H1 (cell line): ENCODE data around the gene C1QTNF7. TPM values are rescaled to one million over a fixed set of nuclear protein-coding genes. Genes with fewer than 3 reads are reported as not detected.

ENCODE experiments used
- ASH2L ChIP-seq: fragments of 200-600, 300-600 bp; sonication (generic); IDR thresholded peaks from one replicate; pipeline ENCODE4 v1.7.1; 2017; ENCODE audit warnings: low read length
- HDAC6 ChIP-seq: IDR thresholded peaks from one replicate; pipeline ENCODE4 v1.7.1; 2012; ENCODE audit warnings: low read depth, mild to moderate bottlenecking, inconsistent platforms, low read length, moderate library complexity
- KDM4A ChIP-seq: IDR thresholded peaks from one replicate; pipeline ENCODE4 v1.7.1; 2012; ENCODE audit warnings: low read depth, mild to moderate bottlenecking, moderate library complexity, low read length, inconsistent platforms; ENCODE audit not compliant: severe bottlenecking
- PHF8 ChIP-seq: fragments of 200-600 bp; sonication (generic); conservative IDR thresholded peaks from 2 replicates; pipeline ENCODE4 v1.7.1; 2012; ENCODE audit warnings: low read depth, mild to moderate bottlenecking, inconsistent platforms, low read length, moderate library complexity
- POU5F1 ChIP-seq: IDR thresholded peaks from 2 replicates; pipeline ENCODE4 v1.6.1; 2011; ENCODE audit warnings: low read depth, mild to moderate bottlenecking, low read length, moderate library complexity
- TAF7 ChIP-seq: optimal IDR thresholded peaks from 2 replicates; pipeline ENCODE3; 2011; ENCODE audit warnings: low read depth, mild to moderate bottlenecking, inconsistent platforms, low read length, moderate library complexity, borderline replicate concordance
- ZNF274 ChIP-seq: IDR thresholded peaks from 2 replicates; pipeline ENCODE4 v1.7.0; 2012; ENCODE audit warnings: low read length, borderline replicate concordance; ENCODE audit errors: extremely low read depth
- polyA plus RNA-seq, 7 experiments: library from polyadenylated mRNA; depleted of rRNA in 3 of 7; stranded (reverse) in 5 of 7; unstranded in 2 of 7; fragments of >200 nt in 5 of 7; fragments of 200-250 nt in 2 of 7; gene quantifications; 1 replicate in 5 of 7; 2 replicates in 1 of 7; 4 replicates in 1 of 7; pipeline versions ENCODE4 v1.2.1 to v1.2.3, GENCODE V29; 2011 to 2013; ENCODE audit warnings: missing spikeins in 2 of 7, mixed read lengths in 2 of 7
- total RNA-seq: library from RNA; stranded (reverse); fragmentation: NEBNext Ultra II Directional; extraction: Animal tissue kit (Norgen Biotek cat#: 25700); gene quantifications from 2 replicates; pipeline ENCODE4 v1.2.1, GENCODE V29; 2021
- TF ChIP-seq, protein P1 (sequence below): fragments of 300-600 bp; sonication (generic); IDR thresholded peaks from 2 replicates; pipeline ENCODE4 v1.7.1; 2012; ENCODE audit warnings: low read length, moderate library complexity, mild to moderate bottlenecking, inconsistent platforms; ENCODE audit not compliant: insufficient replicate concordance
- TF ChIP-seq, protein P2 (sequence below): IDR thresholded peaks from 2 replicates; pipeline ENCODE4 v1.6.1; 2012; ENCODE audit warnings: inconsistent platforms
- TF ChIP-seq, protein P3 (sequence below): IDR thresholded peaks from 2 replicates; pipeline ENCODE4 v1.6.1; 2011; ENCODE audit warnings: low read length, improper control_type of control experiment

The C1QTNF7 gene
- total and polyA plus RNA-seq, 2 of the 8 experiments (the other 6 are each of a cell fraction or from before 2014, with no cell fraction given) = not detected

- TF ChIP-seq, protein P1, sequence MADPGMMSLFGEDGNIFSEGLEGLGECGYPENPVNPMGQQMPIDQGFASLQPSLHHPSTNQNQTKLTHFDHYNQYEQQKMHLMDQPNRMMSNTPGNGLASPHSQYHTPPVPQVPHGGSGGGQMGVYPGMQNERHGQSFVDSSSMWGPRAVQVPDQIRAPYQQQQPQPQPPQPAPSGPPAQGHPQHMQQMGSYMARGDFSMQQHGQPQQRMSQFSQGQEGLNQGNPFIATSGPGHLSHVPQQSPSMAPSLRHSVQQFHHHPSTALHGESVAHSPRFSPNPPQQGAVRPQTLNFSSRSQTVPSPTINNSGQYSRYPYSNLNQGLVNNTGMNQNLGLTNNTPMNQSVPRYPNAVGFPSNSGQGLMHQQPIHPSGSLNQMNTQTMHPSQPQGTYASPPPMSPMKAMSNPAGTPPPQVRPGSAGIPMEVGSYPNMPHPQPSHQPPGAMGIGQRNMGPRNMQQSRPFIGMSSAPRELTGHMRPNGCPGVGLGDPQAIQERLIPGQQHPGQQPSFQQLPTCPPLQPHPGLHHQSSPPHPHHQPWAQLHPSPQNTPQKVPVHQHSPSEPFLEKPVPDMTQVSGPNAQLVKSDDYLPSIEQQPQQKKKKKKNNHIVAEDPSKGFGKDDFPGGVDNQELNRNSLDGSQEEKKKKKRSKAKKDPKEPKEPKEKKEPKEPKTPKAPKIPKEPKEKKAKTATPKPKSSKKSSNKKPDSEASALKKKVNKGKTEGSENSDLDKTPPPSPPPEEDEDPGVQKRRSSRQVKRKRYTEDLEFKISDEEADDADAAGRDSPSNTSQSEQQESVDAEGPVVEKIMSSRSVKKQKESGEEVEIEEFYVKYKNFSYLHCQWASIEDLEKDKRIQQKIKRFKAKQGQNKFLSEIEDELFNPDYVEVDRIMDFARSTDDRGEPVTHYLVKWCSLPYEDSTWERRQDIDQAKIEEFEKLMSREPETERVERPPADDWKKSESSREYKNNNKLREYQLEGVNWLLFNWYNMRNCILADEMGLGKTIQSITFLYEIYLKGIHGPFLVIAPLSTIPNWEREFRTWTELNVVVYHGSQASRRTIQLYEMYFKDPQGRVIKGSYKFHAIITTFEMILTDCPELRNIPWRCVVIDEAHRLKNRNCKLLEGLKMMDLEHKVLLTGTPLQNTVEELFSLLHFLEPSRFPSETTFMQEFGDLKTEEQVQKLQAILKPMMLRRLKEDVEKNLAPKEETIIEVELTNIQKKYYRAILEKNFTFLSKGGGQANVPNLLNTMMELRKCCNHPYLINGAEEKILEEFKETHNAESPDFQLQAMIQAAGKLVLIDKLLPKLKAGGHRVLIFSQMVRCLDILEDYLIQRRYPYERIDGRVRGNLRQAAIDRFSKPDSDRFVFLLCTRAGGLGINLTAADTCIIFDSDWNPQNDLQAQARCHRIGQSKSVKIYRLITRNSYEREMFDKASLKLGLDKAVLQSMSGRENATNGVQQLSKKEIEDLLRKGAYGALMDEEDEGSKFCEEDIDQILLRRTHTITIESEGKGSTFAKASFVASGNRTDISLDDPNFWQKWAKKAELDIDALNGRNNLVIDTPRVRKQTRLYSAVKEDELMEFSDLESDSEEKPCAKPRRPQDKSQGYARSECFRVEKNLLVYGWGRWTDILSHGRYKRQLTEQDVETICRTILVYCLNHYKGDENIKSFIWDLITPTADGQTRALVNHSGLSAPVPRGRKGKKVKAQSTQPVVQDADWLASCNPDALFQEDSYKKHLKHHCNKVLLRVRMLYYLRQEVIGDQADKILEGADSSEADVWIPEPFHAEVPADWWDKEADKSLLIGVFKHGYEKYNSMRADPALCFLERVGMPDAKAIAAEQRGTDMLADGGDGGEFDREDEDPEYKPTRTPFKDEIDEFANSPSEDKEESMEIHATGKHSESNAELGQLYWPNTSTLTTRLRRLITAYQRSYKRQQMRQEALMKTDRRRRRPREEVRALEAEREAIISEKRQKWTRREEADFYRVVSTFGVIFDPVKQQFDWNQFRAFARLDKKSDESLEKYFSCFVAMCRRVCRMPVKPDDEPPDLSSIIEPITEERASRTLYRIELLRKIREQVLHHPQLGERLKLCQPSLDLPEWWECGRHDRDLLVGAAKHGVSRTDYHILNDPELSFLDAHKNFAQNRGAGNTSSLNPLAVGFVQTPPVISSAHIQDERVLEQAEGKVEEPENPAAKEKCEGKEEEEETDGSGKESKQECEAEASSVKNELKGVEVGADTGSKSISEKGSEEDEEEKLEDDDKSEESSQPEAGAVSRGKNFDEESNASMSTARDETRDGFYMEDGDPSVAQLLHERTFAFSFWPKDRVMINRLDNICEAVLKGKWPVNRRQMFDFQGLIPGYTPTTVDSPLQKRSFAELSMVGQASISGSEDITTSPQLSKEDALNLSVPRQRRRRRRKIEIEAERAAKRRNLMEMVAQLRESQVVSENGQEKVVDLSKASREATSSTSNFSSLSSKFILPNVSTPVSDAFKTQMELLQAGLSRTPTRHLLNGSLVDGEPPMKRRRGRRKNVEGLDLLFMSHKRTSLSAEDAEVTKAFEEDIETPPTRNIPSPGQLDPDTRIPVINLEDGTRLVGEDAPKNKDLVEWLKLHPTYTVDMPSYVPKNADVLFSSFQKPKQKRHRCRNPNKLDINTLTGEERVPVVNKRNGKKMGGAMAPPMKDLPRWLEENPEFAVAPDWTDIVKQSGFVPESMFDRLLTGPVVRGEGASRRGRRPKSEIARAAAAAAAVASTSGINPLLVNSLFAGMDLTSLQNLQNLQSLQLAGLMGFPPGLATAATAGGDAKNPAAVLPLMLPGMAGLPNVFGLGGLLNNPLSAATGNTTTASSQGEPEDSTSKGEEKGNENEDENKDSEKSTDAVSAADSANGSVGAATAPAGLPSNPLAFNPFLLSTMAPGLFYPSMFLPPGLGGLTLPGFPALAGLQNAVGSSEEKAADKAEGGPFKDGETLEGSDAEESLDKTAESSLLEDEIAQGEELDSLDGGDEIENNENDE = no peak
- no peak for TF ChIP-seq KDM4A
- no peak for TF ChIP-seq PHF8
- no peak for TF ChIP-seq TAF7
- TF ChIP-seq ASH2L = no peak
- TF ChIP-seq, protein P2, sequence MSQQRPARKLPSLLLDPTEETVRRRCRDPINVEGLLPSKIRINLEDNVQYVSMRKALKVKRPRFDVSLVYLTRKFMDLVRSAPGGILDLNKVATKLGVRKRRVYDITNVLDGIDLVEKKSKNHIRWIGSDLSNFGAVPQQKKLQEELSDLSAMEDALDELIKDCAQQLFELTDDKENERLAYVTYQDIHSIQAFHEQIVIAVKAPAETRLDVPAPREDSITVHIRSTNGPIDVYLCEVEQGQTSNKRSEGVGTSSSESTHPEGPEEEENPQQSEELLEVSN = no peak
- TF ChIP-seq, protein P3, sequence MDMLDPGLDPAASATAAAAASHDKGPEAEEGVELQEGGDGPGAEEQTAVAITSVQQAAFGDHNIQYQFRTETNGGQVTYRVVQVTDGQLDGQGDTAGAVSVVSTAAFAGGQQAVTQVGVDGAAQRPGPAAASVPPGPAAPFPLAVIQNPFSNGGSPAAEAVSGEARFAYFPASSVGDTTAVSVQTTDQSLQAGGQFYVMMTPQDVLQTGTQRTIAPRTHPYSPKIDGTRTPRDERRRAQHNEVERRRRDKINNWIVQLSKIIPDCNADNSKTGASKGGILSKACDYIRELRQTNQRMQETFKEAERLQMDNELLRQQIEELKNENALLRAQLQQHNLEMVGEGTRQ = no peak
- no peak for TF ChIP-seq ZNF274
- no peak for TF ChIP-seq HDAC6
- no peak for TF ChIP-seq POU5F1
- TF ChIP-seq, all 59 proteins: peak for 0
Measured at GRCh38 chr4:15455290-15455689, 27.5 kb downstream of the C1QTNF7 start (continued).
